NB4 (cell line): ENCODE data around the gene ECPAS.

Source experiments
- MYC ChIP-seq: IDR thresholded peaks from 2 replicates; pipeline ENCODE4 v1.6.1; 2011; ENCODE audit warnings: low read depth, low read length
- POLR2A ChIP-seq: IDR thresholded peaks from 2 replicates; pipeline ENCODE4 v1.6.1; 2011; ENCODE audit warnings: mild to moderate bottlenecking; ENCODE audit not compliant: insufficient read length; ENCODE audit errors: extremely low read depth
- TF ChIP-seq, protein P1 (sequence below): IDR thresholded peaks from one replicate; pipeline ENCODE4 v1.5.1; 2012; ENCODE audit warnings: low read depth, low read length
- TF ChIP-seq, protein P2 (sequence below): IDR thresholded peaks from 2 replicates; pipeline ENCODE4 v1.6.1; 2011; ENCODE audit warnings: low read depth, low read length

DNA sequence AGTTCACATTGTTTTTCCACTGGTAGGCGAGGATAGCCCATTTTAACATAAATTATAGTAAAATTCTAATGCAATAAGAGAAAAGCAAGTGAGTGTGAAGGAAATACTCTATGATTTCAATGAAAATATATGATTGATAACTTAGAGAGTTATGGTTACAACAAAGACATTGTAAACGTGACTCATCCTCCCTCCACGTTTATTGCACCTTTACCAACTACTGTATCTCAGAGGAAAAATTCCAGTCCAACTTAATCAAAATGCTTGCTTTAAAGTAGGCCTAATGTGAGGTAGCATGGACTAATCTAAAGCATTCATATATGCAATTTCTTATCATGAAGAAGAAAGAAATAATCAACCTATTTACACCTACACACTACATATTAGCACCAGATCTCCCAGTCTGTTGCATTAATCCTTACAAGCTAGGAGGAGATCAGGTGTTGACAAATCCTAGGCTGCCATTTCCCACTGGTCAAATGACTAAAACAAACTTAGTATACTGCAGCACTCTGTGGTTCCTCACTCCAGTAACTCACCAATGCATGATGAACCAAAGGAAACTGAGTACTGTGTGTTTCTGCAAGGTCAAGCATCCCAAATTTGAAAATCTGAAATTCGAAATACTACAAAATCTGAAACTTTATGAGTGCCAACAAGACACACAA, 41.7 kb downstream of the ECPAS start:
- no peak for TF ChIP-seq POLR2A
- TF ChIP-seq, protein P1, sequence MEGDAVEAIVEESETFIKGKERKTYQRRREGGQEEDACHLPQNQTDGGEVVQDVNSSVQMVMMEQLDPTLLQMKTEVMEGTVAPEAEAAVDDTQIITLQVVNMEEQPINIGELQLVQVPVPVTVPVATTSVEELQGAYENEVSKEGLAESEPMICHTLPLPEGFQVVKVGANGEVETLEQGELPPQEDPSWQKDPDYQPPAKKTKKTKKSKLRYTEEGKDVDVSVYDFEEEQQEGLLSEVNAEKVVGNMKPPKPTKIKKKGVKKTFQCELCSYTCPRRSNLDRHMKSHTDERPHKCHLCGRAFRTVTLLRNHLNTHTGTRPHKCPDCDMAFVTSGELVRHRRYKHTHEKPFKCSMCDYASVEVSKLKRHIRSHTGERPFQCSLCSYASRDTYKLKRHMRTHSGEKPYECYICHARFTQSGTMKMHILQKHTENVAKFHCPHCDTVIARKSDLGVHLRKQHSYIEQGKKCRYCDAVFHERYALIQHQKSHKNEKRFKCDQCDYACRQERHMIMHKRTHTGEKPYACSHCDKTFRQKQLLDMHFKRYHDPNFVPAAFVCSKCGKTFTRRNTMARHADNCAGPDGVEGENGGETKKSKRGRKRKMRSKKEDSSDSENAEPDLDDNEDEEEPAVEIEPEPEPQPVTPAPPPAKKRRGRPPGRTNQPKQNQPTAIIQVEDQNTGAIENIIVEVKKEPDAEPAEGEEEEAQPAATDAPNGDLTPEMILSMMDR, result no peak
- no peak for TF ChIP-seq MYC
- TF ChIP-seq, protein P2, sequence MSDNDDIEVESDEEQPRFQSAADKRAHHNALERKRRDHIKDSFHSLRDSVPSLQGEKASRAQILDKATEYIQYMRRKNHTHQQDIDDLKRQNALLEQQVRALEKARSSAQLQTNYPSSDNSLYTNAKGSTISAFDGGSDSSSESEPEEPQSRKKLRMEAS, result no peak
